NCI-H446 treated with DMSO at 0.1 percent for 48 hours (cell line): ENCODE measurements around the gene KATNAL1.

Source experiments
- DNase-seq: peaks from one replicate; lab custom pipeline; 2025; lab: John Stamatoyannopoulos, UW

Gene KATNAL1

DNA sequence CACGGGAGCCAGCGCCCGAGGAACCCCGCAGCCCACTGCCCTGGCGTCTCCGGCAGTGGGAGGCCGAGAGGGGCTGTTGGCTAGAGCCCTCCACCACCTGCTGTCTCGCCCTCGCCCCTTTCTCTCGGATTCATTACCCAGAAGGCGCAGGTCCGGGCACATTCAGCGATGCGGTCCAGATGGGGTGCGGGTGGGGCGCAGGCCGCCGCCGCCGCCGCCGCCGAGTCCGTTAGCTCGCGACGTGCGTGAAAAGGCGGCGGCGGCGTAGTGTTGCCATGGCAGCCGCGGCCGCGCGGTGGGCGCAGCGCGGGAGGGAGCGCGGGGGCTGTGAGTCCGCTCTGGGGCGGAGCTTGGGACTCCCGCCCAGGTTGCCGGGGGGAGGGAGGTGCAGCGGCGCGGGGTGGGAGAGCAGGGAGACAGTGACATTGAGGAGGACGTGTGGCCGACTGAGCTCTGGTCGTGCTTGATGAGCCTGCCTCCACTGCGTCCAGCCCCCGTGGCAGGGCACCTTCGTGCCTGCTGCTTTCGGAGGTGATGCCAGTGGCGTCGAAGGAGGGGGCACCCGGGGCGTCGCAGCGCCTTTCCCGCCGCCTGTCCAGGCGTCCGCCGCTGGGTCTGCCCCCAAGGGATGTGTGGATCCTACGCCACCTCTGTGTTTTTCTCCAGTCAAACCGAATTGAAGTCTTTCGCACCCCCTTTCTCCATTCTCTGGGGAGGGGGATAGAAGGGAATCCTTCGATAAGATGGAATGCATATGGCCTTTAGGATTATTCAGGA lies at the start of gene KATNAL1:
KATNAL1 (minus strand) TSS at position 358 of the 777 bp plus-strand sequence. CDS start 23,774 bp downstream, outside the sequence.
- DNase-seq, result peak; percentile 28

DNA sequence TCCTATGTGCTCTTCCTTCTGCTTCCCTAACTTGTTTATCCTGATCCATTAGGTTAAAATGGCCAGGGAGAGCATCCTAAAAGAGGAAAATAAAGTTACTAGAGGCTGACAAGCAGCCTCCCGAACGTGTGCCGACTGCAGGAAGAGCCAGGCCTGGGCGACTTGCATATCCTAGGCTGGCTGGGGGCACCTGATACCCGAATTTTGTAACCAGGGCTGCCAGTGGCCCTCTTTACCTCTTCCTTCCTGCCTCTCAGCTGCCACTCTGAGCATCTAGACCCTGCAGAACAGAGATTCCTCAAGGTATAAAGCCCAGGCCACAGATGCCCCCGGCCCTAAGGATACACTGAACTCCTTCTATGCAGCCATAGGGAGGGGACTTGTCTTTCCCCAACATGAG lies 48.5 kb upstream of the KATNAL1 start:
- no peak for DNase-seq

DNA sequence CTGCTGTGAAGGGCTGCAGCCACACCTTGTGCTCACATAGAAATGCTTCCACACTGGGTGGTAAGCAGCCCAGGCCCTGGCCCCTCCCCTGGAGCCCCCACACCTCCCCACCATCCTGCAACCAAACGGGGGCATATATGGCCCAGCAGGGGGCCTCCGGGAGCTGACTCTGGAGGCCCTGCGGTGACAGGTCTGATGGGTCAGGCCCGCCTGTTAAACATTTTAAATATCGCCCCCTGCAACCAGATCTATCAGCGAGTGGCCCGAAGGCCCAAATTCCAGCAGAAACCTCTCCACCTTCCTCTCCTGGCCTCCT lies 48.0 kb upstream of the KATNAL1 start:
- DNase-seq, result no peak

DNA sequence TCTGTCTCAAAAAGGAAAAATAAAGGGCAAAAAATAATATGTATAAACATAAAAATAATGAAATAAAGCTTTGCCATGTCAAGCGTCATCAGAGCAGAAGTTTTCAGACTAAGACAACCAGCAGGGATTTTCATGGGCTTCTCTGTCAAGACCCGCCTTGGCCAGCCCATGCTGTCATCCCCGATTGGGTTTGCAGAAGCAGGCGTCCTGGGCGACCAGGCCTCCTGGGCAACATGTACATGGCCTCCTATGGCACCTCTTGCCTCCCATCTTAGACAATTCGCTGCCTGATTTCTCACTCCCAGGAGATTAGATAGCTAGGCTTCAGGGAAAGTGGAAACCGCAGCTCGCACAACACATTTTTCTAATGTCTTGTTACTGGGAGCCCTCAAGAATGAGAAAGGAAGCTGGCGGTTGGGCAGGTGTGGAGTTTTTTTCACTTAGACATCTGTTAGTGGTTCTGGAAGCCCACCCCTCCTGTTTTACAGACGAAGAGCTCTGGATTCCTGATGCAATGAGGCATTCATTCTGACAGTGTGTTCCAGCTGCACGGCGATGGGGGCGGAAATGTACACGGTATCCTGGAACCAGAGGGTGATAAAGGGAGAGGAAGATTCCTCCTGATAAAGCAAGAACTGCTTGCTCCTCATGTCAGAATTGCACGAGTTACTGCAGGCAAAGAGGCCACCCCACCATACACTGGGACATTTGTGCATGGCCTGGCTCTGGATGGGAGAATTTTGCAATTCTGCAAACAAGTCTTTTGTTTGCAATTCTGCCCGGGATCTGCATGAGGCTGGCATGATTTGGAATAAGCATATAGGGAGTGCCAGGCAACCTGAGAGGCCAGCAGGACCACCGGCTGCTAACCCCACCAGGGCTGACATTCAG lies 47.4 kb upstream of the KATNAL1 start:
- DNase-seq, result no peak

DNA sequence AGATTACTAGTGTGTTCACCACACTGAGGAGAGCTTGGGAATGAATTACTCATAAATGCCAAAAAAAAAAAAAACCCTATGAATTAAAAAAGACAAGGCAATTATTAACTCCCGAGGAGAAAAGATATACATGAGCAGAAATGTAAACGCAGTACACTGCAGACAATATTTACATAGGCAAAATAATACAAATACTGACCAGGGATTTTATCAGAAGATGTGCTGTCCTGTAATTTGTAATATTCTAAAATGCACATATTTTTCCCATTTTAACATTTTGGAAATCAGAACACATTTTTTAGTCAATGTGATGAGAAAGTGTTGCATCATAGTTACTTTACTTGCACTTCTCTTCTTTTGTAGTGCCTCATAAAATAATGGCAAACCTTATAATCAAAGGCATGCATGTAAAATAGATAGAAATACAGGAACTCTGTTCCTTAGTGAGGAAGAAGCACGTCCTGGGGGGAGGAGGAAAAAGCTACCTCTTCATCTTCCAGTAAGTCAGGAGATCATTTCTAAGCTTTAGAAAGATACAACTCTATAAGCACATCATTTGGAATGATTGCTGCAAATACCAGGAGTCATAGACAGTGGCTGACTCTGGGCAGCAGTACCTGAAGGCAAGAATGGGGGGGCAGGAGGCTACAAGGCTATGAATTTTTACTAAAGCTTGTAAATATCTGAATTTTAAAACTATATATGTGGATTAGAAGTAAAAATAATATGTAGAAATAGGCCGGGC lies 46.3 kb upstream of the KATNAL1 start:
- DNase-seq, result no peak

DNA sequence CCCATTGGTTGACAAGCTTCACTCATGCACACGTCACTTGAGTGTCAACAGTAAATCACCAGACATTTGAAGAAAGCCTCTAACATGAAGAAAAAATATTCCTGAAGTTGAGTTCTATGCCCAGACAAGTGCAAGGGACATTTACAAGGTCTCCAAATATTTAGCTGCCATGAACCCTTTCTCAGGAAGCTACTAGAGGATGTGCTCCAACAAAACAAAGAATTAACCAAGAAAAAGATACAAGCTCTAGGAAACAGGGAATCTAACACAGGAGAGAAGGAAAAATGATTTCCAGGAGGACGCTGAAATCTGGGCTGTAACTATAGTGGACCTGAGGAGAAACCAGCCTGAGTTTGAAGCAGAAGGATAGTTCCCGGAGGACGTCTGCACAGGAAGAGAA lies 45.7 kb upstream of the KATNAL1 start:
- no peak for DNase-seq

DNA sequence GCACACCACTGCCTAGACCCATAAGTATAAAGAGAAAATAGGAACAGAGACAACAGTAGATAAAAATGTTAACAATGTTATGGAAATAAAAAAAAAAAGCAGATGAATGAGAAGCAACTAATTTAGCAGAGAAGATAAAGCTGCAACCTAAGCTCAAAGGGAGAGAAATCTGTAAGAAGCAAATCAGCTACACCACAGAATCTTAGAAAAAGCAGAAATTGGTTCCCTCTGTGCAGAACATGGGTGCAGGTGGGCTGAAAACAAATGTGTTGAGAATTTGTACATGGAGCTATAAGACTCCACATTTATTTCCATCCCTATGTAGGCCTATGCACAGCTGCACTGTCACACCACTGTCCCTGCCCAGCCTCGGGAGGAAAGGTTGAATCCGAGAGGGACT lies 44.8 kb upstream of the KATNAL1 start:
- no peak for DNase-seq

DNA sequence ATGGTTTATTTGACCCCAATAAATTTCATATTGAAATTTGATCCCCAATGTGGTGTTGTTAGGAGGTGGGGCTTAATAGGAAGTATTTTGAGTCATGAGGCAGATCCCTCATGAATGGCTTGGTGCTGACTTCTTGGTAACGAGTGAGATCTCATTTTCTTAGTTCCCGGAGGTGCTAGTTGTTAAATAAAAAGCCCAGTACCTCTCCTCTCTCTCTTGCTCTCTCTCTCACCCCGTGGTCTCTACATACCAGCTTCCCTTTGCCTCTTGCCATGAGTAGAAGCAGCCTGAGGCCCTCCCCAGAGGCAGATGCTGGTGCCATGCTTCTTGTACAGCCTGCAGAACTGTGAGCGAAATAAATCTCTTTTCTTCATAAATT lies 39.4 kb upstream of the KATNAL1 start:
- no peak for DNase-seq

DNA sequence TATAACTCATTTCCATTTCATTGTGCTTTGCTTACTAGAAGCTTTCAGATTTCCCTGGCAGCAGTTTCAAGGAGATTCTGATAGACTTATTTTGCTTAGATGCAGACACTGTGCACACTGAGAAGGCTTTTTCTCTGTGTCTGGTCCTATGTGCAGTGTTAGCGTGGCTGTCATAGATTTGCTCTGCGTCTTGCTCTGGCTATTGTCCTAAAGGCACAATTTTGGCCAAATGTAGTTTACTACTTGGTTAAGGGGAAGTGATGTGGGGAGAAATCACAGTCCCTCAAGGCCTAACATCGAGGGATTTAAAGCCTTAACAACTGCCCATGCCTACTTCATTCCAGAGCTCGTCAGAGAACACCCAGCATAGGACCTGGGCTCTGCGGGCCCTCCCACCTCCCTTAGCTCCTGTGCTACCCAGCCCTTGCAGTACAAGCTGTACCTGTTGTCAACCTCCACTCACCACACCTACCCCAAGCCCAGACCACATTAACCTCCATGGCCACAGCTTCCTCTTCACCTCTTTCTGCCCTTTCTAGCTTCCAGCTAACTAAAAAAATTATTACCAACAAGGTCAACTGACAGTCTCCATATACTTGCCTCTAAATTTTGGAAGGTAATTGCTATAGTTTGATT lies 38.9 kb upstream of the KATNAL1 start:
- no peak for DNase-seq

DNA sequence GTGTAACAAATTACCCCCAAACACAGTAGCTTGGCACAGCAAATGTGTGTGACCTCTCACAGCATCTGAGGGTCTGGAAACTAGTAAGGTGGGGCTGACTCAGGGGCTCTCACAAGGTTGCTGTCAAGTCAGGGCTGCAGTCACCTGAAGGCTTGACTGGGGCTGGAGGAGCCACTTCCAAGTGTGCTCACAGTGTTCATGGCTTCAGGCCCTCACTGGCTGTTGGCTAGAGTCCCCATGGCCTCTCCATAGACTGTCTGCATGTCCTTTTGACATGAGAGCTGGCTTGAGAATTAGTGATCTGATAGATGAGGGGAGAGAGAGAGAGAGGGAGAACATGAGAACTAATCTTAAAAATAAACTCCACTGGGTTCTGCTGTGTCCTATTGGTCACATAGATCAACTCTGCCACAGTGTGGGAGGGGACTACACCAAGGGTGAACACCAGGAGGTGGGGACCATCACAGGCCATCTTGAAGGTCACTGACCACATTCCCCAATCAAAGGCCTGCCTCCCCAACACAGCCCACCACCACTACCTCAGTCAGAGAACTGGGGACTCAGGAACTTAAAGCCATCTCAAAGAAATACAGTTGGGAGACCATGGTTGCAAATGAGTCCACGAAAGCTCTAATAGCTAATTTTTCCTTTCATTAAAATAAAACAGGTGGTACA lies 38.2 kb upstream of the KATNAL1 start:
- no peak for DNase-seq

DNA sequence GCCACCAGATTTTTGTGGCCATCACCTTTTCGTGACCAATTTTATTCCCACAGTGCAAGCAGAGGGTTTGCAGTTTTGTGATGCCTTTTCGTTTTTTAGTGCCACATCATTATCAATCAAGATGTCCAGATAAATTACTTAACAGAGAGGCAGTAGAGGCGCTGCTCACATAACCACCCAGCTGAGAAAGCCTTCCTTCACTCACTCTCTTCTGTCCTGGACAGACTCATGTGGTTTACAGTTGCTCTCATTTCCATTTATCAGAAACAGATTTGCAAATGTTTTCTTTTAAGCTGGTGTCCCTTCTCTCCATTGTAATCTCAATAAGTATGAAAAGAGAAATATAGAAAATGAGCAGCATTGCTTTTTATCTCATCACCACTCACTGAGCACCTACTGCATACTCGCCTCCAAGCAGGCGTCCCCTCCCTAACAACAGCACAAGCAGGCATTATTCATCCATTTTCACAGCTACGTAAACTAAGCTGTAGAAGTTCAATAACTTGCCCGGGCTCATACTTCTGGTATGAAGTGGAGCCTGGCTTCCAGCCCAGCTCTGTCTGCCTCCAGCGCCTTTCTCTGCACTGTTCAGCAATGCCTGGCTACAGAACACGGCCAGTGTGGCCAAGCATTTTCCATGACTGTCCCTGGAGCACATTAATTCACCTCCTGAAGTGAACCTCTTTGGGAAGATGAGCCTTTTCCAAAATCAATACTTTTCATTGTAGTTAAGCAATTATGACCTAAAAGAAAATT lies 34.6 kb upstream of the KATNAL1 start:
- peak; percentile 19 for DNase-seq

DNA sequence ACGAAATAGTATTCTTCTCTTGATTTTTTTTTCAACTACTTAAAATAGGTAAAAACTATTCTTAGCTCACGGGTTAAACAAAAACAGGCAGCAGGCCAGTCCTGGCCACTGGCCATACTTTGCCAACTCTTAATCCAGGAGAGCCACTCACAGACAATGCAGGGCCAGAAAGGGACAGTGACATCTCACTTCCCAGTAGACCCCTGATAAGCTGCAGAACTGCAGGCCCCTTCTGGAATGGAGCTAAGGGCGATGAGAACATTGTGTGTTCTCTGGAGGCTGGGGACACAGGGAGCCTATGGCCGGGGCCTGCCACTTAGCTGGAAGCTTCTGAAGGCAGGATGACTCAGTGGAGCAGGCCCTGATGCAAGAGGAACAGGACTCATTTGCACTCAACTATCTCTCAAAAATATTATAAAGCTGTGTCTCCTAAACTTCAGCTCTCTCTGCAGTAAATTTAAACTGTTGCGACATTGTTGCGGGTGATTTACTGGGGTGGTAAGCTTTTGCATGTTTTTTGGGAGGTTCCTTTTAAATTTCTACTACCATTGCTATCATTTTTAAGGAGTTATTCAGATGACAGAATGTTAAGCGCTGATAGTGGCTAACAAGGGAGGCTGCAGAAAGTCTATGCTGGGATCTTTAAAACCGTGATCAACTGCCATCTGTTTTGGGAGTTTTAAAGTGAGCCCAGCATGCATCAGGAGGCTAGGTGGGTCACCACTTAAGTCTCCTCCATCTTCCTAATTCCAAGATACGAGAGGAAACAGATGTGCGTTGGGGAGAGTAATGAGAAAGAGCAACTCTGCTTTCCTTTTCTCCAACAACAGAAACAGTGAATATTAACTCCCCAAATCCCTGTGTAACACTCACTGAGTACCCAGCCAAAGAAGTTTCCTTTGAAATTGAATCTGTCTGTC lies 33.2 kb upstream of the KATNAL1 start:
- no peak for DNase-seq

DNA sequence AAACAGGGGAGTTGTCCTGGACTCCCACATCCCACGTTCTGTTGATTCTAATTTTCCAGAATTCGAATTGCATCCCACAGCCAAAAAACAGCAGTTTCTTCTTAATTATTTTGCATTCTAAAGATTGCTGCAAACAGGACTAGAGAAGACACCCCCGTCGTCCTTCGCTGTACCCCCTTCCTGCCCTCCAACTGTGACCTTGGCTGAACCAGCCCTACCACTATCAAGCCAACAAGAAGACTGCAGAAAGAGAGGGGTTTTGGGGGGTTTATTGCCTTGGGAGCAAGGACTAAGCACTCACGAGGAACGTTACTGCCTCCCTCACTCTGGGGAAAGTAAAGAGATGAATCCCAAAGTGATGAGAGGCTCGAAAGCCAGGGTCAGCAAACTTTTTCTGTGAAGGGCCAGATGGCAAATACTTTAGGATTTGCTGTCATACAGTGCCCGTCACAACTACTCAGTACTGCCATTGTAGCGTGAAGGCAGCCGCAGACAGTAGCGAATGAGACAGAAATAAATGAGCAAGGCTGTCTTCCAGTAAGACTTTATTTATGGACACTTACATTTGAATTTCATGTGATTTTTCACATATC lies 32.5 kb upstream of the KATNAL1 start:
- no peak for DNase-seq

DNA sequence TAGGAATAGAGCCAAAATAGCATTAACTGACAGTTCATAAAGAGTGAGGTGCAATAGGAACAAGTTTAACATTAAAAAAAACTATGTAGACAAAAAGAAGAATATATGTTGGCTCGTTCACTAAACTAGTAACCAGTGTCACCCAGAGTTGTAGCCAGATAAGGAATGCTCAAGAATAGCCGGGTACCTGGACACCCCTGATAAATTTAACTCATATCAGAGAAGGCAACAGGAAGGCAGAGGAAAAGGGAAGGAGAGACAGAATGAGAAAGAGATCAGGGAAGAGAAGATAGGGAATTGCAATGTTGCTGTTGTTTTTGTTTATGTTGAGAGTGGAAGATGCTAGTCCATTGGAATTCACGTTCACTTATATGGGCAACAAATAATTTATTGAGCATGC lies 31.6 kb upstream of the KATNAL1 start:
- DNase-seq, result no peak

DNA sequence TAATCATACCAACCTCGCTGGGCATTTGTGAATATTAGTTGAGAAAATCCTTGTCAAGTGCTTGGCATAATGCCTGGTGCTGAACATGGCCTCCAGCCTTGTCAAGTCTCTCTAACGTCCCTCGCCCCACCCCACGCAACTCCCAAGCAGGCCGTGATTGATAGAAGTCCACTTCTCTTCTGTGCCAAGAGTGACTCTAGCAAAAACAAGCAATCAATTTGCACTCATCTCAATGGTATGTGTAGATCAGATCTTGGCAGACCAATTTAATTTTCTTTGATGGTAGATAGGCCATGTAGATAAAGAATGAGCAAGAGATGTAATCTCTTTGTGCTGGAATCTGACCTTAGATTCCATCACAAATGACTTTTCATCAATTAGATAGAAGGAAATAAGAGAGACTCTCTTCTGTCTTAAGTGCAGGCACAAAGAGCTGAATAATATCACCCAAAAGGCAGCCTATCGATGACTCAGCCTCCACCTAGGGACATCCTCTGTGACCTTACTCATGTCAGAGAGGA lies 31.0 kb upstream of the KATNAL1 start:
- no peak for DNase-seq

DNA sequence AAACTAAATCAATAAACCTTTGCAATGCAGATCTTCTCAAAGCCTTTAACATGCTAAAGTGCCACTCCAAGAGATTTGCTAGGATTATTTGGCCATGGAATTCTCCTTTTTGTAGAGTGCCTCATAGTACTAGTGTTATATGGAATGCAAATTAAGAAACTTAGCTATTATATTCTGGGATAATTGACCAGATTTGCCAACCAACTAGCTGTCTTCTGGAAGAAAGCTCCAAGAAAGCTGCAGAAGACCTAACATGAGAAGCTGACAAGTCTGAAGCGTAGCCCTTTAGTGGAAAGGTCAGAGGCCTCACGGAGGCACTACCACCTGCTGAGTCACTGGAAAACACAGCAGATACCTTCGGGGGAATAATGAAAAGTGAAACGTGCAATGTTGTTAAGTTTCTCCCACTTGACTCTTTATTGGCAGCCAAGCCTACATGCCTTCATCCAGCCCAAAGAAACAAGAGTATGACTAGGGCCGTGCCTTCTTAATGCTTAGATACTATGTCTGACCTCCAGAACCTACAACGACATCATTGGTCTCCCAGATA lies 29.8 kb upstream of the KATNAL1 start:
- DNase-seq, result no peak

DNA sequence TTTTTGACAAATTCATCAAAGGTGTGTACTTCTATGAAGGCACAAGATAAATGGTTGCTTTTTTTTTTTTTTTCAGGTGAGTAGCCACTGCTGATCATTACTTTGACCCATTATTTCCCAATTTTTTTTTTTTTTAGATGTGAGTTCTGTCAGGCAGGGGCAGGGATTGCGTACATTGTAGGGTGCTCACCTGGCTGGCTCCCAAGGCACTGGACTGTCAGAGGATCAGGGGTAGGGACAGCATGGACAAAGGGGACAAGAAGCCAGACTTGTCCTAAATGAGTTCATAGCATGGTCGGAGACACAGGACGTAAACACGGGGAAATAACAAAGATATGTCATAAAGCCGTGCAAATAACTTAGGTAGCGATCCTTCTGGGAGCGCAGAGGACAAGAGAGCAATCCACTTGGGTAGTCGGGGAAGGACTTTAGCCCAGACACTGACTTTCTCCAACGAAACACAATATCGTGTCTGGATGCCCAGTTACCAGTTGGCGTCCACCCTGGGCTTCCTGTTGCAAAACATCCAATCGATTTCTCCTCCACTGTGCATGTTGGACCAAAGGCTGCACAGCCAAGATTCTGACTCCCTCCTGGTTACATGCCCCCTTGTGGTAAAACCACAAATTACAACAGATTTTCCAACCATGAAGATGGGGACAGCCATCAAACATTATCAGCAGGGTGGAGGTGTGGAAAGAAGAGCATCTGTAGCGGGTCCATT lies 27.5 kb upstream of the KATNAL1 start:
- DNase-seq, result no peak

DNA sequence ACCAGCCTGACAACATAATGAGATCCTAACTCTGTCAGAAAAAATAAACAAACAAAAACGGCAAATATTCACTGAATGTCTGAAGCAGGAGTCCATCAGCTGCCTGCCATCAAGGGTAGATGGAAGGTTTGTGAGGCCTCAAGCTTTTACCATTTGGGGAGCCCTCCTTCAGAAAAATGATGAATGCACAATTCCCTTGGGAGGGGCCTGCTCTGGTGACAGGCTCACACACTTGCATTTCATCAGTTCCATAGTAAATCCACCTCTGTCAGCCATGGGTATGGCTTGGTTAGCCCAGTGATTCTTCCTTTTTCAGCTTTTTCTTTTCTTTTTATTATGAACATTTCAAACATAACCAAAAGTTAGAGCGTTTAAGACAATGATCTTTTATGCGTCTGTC lies 26.3 kb upstream of the KATNAL1 start:
- no peak for DNase-seq
